ENCODE results near the gene AKAP7. TPM values are rescaled to one million over a fixed set of nuclear protein-coding genes. Genes with fewer than 3 reads are reported as not detected.

AKAP7 gene
- total RNA-seq, 1 experiment from 2014 or later: 3.1 TPM

- Histone ChIP-seq H3K27me3 (ENCODE audit: insufficient read depth, low read length) (no peaks in the 10 kb centered on the region), H3K9me3 (ENCODE audit: control insufficient read depth in 1 of 2, insufficient read depth in 1 of 2, low read depth in 1 of 2, low read length in 2 of 2) (no peaks in the 10 kb centered on the region), H2AFZ (ENCODE audit: low read depth, low read length, poor library complexity, severe bottlenecking) (no peak overlapping the region), H3K36me3 (ENCODE audit: control insufficient read depth in 1 of 2, insufficient read depth in 2 of 2, low read length in 2 of 2) (no peaks in the 10 kb centered on the region), H4K20me1 (ENCODE audit: insufficient read depth) (no peaks in the 10 kb centered on the region), H3K9me2 (ENCODE audit: insufficient read depth) (no peaks in the 10 kb centered on the region; the same call in 1 of the 2 replicates), H3K4me3 (replicated peaks in 1 of 2; ENCODE audit: low read depth in 1 of 2, low read length in 2 of 2) (no peak overlapping the region), H3K79me2 (ENCODE audit: insufficient read depth, low read length) (no peaks in the 10 kb centered on the region), H3K4me1 (ENCODE audit: control insufficient read depth in 1 of 2, insufficient read depth in 2 of 2, low read length in 2 of 2) (no peaks in the 10 kb centered on the region), H3K4me2 (ENCODE audit: low read length) (no peak overlapping the region), H3K27ac (ENCODE audit: low read depth, low read length) (no peak overlapping the region), H3K9ac (ENCODE audit: low read length) (no peak overlapping the region)
- DNase-seq (ENCODE audit: low read depth, low spot score) (no peak), ATAC-seq (no peak)
- ChIA-PET POLR2A (no interaction called here), CTCF (no interaction called here), RAD21 (ENCODE audit: low non-redundant PET in 1 of 2, low total read pairs in 2 of 2, uncharacterized antibody in 2 of 2, unreplicated experiment in 2 of 2) (no interaction called here)
- TF ChIP-seq EZH2 (IDR thresholded peaks at IDR 0.05) (no peak), POLR2AphosphoS5 (IDR thresholded peaks at IDR 0.05; ENCODE audit: low read depth, low read length) (no peak), SRF (IDR thresholded peaks at IDR 0.05; ENCODE audit: low read depth) (no peak), CBX3 (IDR thresholded peaks at IDR 0.05; ENCODE audit: low read depth) (no peak), ATF3 (IDR thresholded peaks at IDR 0.05) (no peak), SP1 (IDR thresholded peaks at IDR 0.05; ENCODE audit: low read depth) (no peak), ZBTB33 (IDR thresholded peaks at IDR 0.05; ENCODE audit: extremely low read depth, insufficient replicate concordance, low read length) (no peak), JUND (IDR thresholded peaks at IDR 0.05) (no peak), MAX (IDR thresholded peaks at IDR 0.05) (no peak), EGR1 (IDR thresholded peaks at IDR 0.05; ENCODE audit: low read depth) (no peak), CTCF (IDR thresholded peaks at IDR 0.05 in 2 of 3, conservative IDR thresholded peaks at IDR 0.05 in 1 of 3; ENCODE audit: borderline replicate concordance in 1 of 3, insufficient read depth in 1 of 3, low read depth in 2 of 3, low read length in 2 of 3) (no peak), TCF7L2 (IDR thresholded peaks at IDR 0.05; ENCODE audit: borderline replicate concordance, extremely low read depth, insufficient read depth, insufficient read length) (no peak), SIN3A (IDR thresholded peaks at IDR 0.05; ENCODE audit: low read depth) (no peak), ZFX (IDR thresholded peaks at IDR 0.05) (no peak), RAD21 (IDR thresholded peaks at IDR 0.05; ENCODE audit: low read depth) (no peak), CEBPB (IDR thresholded peaks at IDR 0.05; ENCODE audit: low read depth) (no peak), EZH2phosphoT487 (IDR thresholded peaks at IDR 0.05; ENCODE audit: borderline replicate concordance) (no peak), ZNF274 (IDR thresholded peaks at IDR 0.05; ENCODE audit: low read depth, low read length) (no peak), ELF1 (IDR thresholded peaks at IDR 0.05; ENCODE audit: borderline replicate concordance, low read depth) (no peak)
- intact Hi-C loops (cut with micrococcal nuclease): no loop called here
- BruUV-seq (replicated peaks): no TSS peak
These were observed 91.3 kb downstream of the AKAP7 start for GRCh38 chr6:131226459-131227157.
